GM20431 (cell line): ENCODE results near the gene NEMP1.
"Not testable (repeated sequence)": the region's sequence is repeated elsewhere in the genome, so short reads cannot be mapped to it uniquely, and the experiment has no call there.

Experiments used
- in situ Hi-C: fragments of 300-500 bp; cut with MseI, MboI; formaldehyde crosslinking; loops from one replicate; pipeline ENCODE4 v1.15.0; 2020; ENCODE audit warnings: low sequenced_read_pairs; ENCODE audit not compliant: unreplicated experiment

The NEMP1 gene

GRCh38 chr12:57037264-57037663 is 41.3 kb downstream of the NEMP1 start:
- in situ Hi-C loops, result no loop called here

DNA sequence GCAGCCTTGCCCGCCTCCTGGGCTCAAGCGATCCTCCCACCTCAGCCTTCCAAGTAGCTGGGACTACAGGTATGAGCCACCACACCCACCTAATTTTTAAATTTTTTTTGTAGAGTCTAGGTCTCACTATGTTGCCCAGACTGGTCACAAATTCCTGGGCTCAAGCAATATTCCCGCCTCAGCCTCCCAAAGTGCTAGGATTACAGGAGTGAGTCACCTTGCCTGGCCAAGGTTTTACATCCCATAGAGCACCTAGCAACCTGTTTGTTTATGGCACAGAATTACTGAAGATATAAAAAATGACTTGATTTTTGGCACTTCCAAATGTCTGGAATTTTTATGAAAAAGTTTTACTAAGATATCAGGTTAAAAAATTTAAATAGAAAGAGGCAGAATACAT is 45.2 kb downstream of the NEMP1 start:
- in situ Hi-C loops, result no loop called here

- in situ Hi-C loops, result no loop called here
Measured at GRCh38 chr12:57031789-57032188, 46.8 kb downstream of the NEMP1 start.

DNA sequence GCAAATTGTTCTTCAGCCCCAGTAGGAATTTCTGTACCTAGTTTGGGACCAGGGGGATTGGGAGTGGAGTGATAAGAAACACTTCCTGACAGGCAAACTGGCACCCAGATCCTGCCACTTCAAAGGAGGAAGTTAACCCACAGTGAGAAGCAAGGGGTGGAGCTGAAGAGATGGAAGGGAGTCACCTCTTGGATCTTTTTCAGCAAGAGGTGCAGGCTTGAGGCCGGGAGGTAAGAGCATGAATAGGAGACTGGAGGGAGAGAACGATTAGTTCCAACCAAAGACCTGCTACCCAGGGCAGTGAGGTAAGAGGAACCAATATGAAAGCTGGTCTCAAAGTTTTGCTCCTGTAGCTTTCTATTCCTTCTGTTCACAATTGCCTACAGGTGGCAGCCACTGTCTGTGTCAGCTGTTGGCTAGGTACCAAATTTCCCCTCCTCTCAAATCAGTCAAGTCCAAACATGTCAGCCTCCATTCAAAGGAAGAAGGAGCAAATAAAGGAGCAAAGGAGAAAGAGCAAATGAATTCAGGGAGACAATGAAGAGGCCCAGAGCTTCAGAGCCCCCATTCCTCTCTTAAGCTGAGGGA is 47.4 kb downstream of the NEMP1 start:
- in situ Hi-C loops, result no loop called here

- in situ Hi-C loops, result no loop called here
Measured at GRCh38 chr12:57029457-57029856, 49.1 kb downstream of the NEMP1 start.

DNA sequence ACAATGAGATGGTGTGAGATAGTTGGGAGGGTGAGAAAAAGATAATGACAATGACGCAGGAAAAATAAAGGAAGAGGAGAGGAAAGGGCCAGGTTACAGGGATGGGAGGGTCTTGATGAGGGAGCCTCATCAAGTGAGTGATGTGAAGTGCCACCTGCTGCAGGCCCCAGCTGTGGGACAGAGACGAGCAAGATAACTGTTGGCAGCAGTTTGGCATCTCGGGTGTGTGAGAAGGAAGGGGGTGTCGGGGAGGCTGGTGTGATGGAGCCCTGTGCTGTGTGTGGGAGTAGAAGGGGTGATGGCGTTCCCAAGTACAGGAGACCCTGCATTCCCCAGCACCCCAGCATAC is 50.8 kb downstream of the NEMP1 start:
- in situ Hi-C loops, result no loop called here

GRCh38 chr12:57027011-57027804 is 51.4 kb downstream of the NEMP1 start:
- in situ Hi-C loops, result no loop called here

DNA sequence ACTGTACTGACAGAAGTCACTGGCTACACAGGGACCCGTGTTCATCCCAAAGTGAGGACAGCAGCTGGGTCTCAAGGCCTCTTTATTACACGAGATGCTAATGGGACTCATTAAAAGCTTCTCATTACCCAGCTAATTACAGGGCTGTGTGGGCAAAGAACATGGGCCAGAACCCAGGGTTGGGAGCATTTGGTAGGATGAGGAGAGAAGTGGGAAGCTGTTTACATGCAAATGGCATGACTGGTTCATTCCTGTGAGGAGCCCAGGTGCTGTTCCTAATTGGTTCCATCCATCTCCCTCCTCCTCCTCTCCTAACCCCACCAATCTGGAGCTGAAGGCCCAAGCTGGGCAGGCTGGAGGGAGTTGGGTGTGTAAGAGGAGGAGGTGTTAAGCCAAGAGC is 53.4 kb downstream of the NEMP1 start:
- in situ Hi-C loops, result no loop called here

- in situ Hi-C loops, result not testable (repeated sequence)
Measured at GRCh38 chr12:57022324-57022723, 56.3 kb downstream of the NEMP1 start.

DNA sequence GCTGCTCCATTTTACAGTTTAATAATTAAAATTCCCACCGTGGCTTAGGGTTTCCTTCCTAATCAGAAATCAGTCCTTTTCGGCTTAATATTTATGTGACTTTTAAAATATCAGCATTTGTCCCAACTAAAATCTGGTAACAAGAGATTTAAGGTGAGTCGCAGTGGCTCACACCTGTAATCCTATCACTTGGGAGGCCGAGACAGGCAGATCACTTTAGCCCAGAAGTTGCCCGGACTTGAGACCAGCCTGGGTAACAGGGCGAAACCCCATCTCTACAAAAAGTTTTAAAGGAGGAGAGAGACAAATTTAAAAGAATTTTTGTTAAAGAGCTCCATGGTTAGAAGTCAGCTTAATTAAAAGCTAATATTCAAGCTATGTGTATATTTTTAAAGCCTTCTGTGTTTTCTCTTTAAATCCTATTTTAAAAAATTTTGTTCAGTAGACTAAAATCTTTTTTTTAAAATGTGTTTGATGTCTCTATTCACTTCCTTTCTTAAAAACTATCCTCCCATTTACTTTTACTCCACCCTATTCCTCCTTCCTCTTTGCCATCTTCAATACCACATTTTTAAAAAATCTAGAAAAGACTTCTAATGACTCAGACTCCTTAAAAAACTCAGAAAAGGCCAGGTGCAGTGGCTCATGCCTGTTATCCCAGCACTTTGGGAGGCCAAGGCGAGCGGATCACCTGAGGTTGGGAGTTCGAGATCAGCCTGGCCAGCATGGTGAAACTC is 58.4 kb downstream of the NEMP1 start:
- in situ Hi-C loops, result loop anchor here (10.0 kb wide), 1 partner anchor 95 kb away; the partner anchor contains the start of gene STAT6

GRCh38 chr12:57018906-57019305 is 59.7 kb downstream of the NEMP1 start:
- in situ Hi-C loops, result loop anchor here (10.0 kb wide), 1 partner anchor 96 kb away; the partner anchor contains the start of gene STAT6

DNA sequence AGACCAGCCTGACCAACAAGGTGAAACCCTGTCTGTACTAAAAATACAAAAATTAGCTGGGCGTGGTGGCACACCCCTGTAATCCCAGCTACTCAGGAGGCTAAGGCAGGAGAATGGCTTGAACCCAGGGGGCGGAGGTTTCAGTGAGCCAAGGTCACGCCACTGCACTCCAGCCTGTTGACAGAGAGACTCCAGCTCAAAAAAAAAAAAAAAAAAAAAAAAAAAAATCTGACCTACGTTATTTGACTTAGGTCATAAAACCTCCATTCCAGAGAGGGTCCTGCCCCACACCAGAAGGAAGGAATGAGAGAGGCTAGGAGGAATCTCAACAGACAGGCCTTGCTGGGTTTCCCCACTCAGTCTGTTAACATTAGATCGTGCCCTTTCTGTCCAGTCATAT is 60.2 kb downstream of the NEMP1 start:
- in situ Hi-C loops, result loop anchor here (10.0 kb wide), 1 partner anchor 96 kb away; the partner anchor contains the start of gene STAT6

DNA sequence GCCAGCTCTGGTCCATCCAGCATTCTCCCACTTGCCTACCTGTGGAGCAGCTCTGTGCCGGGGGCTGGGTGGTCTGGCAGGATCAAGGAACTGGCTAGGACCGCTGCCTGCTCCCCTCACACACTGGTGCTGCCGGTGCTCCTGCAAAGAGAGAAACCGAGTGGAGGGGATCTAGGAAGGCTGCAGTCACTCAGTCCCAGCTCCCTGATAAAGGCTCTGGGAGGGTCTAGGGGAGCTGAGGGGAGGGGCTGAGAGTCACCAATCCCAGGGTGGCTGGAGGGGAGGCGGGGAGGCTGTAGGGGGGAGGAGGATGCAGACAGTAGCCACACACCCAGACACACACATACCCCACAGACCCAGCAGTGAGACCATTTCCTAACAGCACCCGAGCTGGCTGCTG is 62.2 kb downstream of the NEMP1 start, which contains the start of gene TAC3:
Gene TAC3, minus strand, starts transcription at position 182 of the 400 bp plus-strand sequence. CDS start 732 bp downstream, outside the sequence.
- in situ Hi-C loops, result loop anchor here (10.0 kb wide), 1 partner anchor 98 kb away; the partner anchor contains the start of gene STAT6

DNA sequence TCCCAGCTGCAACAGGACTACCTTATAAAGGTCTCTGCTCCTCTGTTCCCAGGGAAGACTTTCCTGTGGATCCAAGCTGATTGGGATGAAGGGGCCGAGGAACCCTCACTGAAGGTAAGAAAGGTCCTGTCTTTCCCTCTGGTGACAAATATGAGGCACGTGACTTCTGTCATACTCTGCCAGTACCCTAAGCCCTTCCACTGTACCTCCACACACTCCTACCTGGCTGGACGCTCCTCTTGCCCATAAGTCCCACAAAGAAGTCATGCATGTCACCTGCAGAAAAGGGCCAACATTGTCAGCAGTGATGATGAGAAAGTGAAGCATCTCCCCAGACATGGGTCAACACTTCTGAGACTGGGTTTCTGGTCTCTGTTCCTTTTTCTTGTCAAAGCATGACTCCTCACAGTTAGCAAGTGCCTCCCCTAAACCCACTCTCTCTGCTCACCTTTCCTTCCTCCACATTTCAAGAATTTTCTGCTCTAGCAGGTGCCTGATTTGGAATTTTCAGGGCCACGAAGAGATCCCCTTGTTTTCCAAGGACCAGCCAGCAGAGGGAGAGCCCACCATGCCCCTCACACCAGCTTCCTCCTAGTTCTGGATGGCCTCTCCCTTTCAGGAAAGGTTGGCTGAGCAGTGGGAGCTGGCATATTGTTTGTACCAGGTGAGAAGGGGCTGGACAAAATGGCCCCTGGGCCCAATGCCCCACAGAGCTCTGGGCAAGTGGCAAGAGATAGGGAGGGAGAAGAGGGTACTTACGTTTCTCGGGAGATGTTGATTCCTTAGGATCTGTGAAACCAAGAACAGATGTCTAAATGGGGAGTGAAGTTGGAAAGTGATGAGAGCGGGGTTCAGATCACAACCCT is 65.8 kb downstream of the NEMP1 start:
- in situ Hi-C loops, result loop anchor here (10.0 kb wide), 1 partner anchor 102 kb away; the partner anchor contains the start of gene STAT6

- in situ Hi-C loops, result loop anchor here (10.0 kb wide), 1 partner anchor 103 kb away; the partner anchor contains the start of gene STAT6
Measured at GRCh38 chr12:57011438-57012424, 66.9 kb downstream of the NEMP1 start.

DNA sequence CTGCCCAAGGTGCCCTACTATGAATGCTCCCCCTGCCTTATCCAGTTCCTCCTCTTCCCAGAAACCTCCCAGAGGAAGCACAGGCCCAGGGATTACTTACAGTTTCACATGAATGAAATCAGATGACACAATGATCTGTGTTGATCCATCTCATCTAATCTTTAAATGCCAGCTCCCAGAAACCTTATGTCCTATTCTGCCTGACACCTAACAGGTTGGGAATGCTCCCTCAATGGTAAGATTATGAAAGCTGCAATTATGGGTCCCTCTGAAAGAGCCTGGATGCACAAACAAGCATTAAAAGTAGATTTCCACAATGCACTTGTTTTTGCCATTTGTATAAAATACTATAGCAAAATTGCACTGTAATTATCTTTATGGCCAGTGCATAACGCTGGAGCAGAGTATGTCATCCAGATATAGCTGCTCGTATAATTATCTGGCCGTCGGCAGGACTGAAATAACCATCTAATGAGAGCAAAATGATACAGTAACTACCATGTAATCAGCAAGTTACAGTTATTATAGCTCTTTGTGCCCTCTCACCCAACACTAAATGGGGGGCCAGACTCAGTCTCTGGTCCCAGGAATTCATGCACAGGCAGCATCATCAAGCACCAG is 67.9 kb downstream of the NEMP1 start:
- in situ Hi-C loops, result loop anchor here (10.0 kb wide), 1 partner anchor 104 kb away; the partner anchor contains the start of gene STAT6

- in situ Hi-C loops, result loop anchor here (10.0 kb wide), 2 partner anchors 105 to 245 kb away; partner anchors contain the start of genes HSD17B6 and STAT6
Measured at GRCh38 chr12:57009949-57010626, 68.5 kb downstream of the NEMP1 start.
